Trophoblast cell (in vitro differentiated cells and primary cell): Measurements from ENCODE around the gene CASP10.

Source experiments
- DNase-seq, 2 donors: peaks; one replicate each; pipeline ENCODE4 v3.0.0-alpha.2; 2016
- H2AFZ ChIP-seq: 2 replicates; pipeline ENCODE4 v1.6.1; 2013; ENCODE audit warnings: low read length, moderate library complexity, mild to moderate bottlenecking; ENCODE audit not compliant: insufficient read depth, poor library complexity
- H2AK5ac ChIP-seq: 2 replicates; pipeline ENCODE4 v1.6.1; 2013; ENCODE audit warnings: mild to moderate bottlenecking, low read length
- H2BK120ac ChIP-seq: 2 replicates; pipeline ENCODE4 v1.6.1; 2013; ENCODE audit warnings: low read length, mild to moderate bottlenecking, moderate library complexity; ENCODE audit not compliant: insufficient read depth, poor library complexity
- H2BK12ac ChIP-seq: 2 replicates; pipeline ENCODE4 v1.6.1; 2013; ENCODE audit warnings: mild to moderate bottlenecking, low read length, moderate library complexity
- H2BK5ac ChIP-seq: 2 replicates; pipeline ENCODE4 v1.6.1; 2013; ENCODE audit warnings: low read length, low read depth, moderate library complexity, mild to moderate bottlenecking; ENCODE audit not compliant: poor library complexity
- H3K14ac ChIP-seq: 2 replicates; pipeline ENCODE4 v1.6.1; 2013; ENCODE audit warnings: mild to moderate bottlenecking, low read length
- H3K18ac ChIP-seq: 2 replicates; pipeline ENCODE4 v1.6.1; 2013; ENCODE audit warnings: mild to moderate bottlenecking, low read length
- H3K23ac ChIP-seq: 2 replicates; pipeline ENCODE4 v1.6.1; 2013; ENCODE audit warnings: low read length
- H3K27ac ChIP-seq: 2 replicates; pipeline ENCODE4 v1.5.1; 2013; ENCODE audit warnings: low read depth, mild to moderate bottlenecking, inconsistent platforms, low read length, moderate library complexity
- H3K27me3 ChIP-seq: 2 replicates; pipeline ENCODE4 v1.6.1; 2013; ENCODE audit warnings: inconsistent platforms, mild to moderate bottlenecking, low read length, moderate library complexity; ENCODE audit not compliant: insufficient read depth
- H3K36me3 ChIP-seq, 2 experiments: 1 replicate in 1 of 2; 2 replicates in 1 of 2; pipeline ENCODE4 v1.6.1; 2013; ENCODE audit warnings: low read length in 2 of 2, mild to moderate bottlenecking in 2 of 2, moderate library complexity in 1 of 2; ENCODE audit not compliant: insufficient read depth in 2 of 2, control insufficient read depth in 1 of 2
- H3K4ac ChIP-seq: 2 replicates; pipeline ENCODE4 v1.6.1; 2013; ENCODE audit warnings: low read depth, mild to moderate bottlenecking, low read length, moderate library complexity
- H3K4me1 ChIP-seq, 2 experiments: 1 replicate in 1 of 2; 2 replicates in 1 of 2; pipeline ENCODE4 v1.6.1; 2013; ENCODE audit warnings: low read length in 2 of 2, mild to moderate bottlenecking in 2 of 2, moderate library complexity in 1 of 2; ENCODE audit not compliant: insufficient read depth in 2 of 2, control insufficient read depth in 1 of 2
- H3K4me2 ChIP-seq: 2 replicates; pipeline ENCODE4 v1.6.1; 2013; ENCODE audit warnings: inconsistent platforms, mild to moderate bottlenecking, low read length, moderate library complexity
- H3K4me3 ChIP-seq: 2 replicates; pipeline ENCODE4 v1.5.1; 2013; ENCODE audit warnings: mild to moderate bottlenecking, low read depth, low read length, inconsistent platforms
- H3K79me1 ChIP-seq: one replicate; pipeline ENCODE4 v1.6.1; 2013; ENCODE audit warnings: low read length
- H3K79me2 ChIP-seq: 2 replicates; pipeline ENCODE4 v1.6.1; 2013; ENCODE audit warnings: low read length, mild to moderate bottlenecking; ENCODE audit not compliant: control insufficient read depth, insufficient read depth, poor library complexity
- H3K9ac ChIP-seq: 2 replicates; pipeline ENCODE4 v1.6.1; 2013; ENCODE audit warnings: mild to moderate bottlenecking, low read length
- H3K9me3 ChIP-seq: 2 replicates; pipeline ENCODE4 v1.6.1; 2013; ENCODE audit warnings: low read depth, mild to moderate bottlenecking, control low read depth, inconsistent platforms, low read length; ENCODE audit not compliant: insufficient read depth
- H4K12ac ChIP-seq: 2 replicates; pipeline ENCODE4 v1.6.1; 2013; ENCODE audit warnings: low read depth, mild to moderate bottlenecking, low read length, moderate library complexity
- H4K8ac ChIP-seq: 2 replicates; pipeline ENCODE4 v1.6.1; 2013; ENCODE audit warnings: low read depth, mild to moderate bottlenecking, low read length, moderate library complexity
- H4K91ac ChIP-seq: one replicate; pipeline ENCODE4 v1.6.1; 2013; ENCODE audit warnings: low read depth, mild to moderate bottlenecking, low read length, moderate library complexity
- WGBS: extraction: QIAGEN DNeasy Blood & Tissue Kit; methylation state at CpG from one replicate; pipeline ENCODE4 v1.1.7; 2013; ENCODE audit warnings: missing lambda C conversion rate; ENCODE audit not compliant: insufficient read length, insufficient coverage; ENCODE audit errors: extremely low coverage; 5-methylcytosine and 5-hydroxymethylcytosine counted together

The CASP10 gene

GRCh38 chr2:201172279-201172678, 10.7 kb upstream of the CASP10 start:
- Histone ChIP-seq H3K79me1 (no peaks in the 10 kb centered on the region), H4K91ac (no peak overlapping the region), H3K27ac (no peak overlapping the region), H3K36me3 (peaks cover 0 to under 1% of the 10 kb centered on the region in 2 experiments), H3K79me2 (no peaks in the 10 kb centered on the region), H3K4me3 (no peak overlapping the region), H2AK5ac (no peak overlapping the region), H3K4ac (no peak overlapping the region), H3K4me2 (no peak overlapping the region), H2BK5ac (no peak overlapping the region), H3K18ac (no peak overlapping the region), H3K4me1 (no peaks in the 10 kb centered on the region), H3K9me3 (no peaks in the 10 kb centered on the region), H2AFZ (no peak overlapping the region), H3K27me3 (no peaks in the 10 kb centered on the region), H4K8ac (no peak overlapping the region), H3K9ac (no peak overlapping the region), H4K12ac (no peak overlapping the region), H3K23ac (no peak overlapping the region), H2BK120ac (no peak overlapping the region), H3K14ac (no peak overlapping the region), H2BK12ac (no peak overlapping the region)
- peak in 1 of 2 donors; percentile 39 for DNase-seq
- no CpG with 5 or more reads among the region's 2 CpGs for WGBS

DNA sequence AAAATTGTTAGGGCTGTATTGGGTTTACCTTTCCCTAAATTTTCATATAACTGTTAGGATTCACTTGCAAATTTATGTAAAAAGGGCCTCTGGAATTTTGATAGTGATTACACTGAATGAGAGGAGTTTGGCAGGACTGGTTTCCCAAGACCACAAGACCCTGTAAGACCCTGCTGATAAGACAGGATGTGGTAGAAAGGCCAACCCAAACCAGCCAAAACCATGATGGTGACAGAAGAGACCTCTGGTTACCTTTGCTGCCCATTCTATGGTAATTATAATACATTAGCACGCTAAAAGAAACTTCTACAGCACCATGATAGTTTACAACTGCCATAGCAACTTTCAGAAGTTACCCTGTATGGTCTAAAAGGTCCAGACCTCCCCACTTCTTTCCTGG, 8.3 kb upstream of the CASP10 start:
- WGBS: no CpG with 5 or more reads among the region's 1 CpG
- no peak for DNase-seq
- H2BK5ac ChIP-seq: no peak overlapping the region

GRCh38 chr2:201176081-201176481, 6.9 kb upstream of the CASP10 start:
- no peaks in the 10 kb centered on the region for H3K27me3 ChIP-seq
- H3K36me3 ChIP-seq: no peaks in the 10 kb centered on the region
- no peak overlapping the region for H3K9ac ChIP-seq
- no peak overlapping the region for H3K4me3 ChIP-seq
- H3K79me2 ChIP-seq: no peaks in the 10 kb centered on the region
- H2AFZ ChIP-seq: no peak overlapping the region
- no peaks in the 10 kb centered on the region for H3K79me1 ChIP-seq
- H3K18ac ChIP-seq: no peak overlapping the region
- no peak overlapping the region for H2AK5ac ChIP-seq
- no peaks in the 10 kb centered on the region for H3K4me1 ChIP-seq
- no peak overlapping the region for H3K27ac ChIP-seq
- H3K23ac ChIP-seq: no peak overlapping the region
- no peak overlapping the region for H3K14ac ChIP-seq
- H3K4ac ChIP-seq: no peak overlapping the region
- H2BK120ac ChIP-seq: no peak overlapping the region
- no peak overlapping the region for H4K12ac ChIP-seq
- no peak for DNase-seq
- no peak overlapping the region for H4K91ac ChIP-seq
- no peak overlapping the region for H4K8ac ChIP-seq
- no peak overlapping the region for H2BK12ac ChIP-seq
- no peak overlapping the region for H2BK5ac ChIP-seq
- no CpG with 5 or more reads among the region's 6 CpGs for WGBS
- H3K9me3 ChIP-seq: peaks cover 9% of the 10 kb centered on the region
- H3K4me2 ChIP-seq: no peak overlapping the region

More for the DNA sequence above, 8.3 kb upstream of the CASP10 start:
- no peak overlapping the region for H3K14ac ChIP-seq
- no peak overlapping the region for H3K9ac ChIP-seq
- H3K9me3 ChIP-seq: peaks cover 9% of the 10 kb centered on the region
- H2AFZ ChIP-seq: no peak overlapping the region
- no peaks in the 10 kb centered on the region for H3K79me2 ChIP-seq
- no peak overlapping the region for H2BK120ac ChIP-seq
- H3K23ac ChIP-seq: no peak overlapping the region
- H3K4me2 ChIP-seq: no peak overlapping the region
- no peak overlapping the region for H2BK12ac ChIP-seq
- no peak overlapping the region for H4K91ac ChIP-seq
- no peaks in the 10 kb centered on the region for H3K4me1 ChIP-seq
- no peak overlapping the region for H4K8ac ChIP-seq
- no peak overlapping the region for H4K12ac ChIP-seq
- H3K36me3 ChIP-seq: no peaks in the 10 kb centered on the region
- H3K27ac ChIP-seq: no peak overlapping the region
- H3K27me3 ChIP-seq: no peaks in the 10 kb centered on the region
- H3K79me1 ChIP-seq: no peaks in the 10 kb centered on the region
- H3K4ac ChIP-seq: no peak overlapping the region
- H3K4me3 ChIP-seq: no peak overlapping the region
- no peak overlapping the region for H2AK5ac ChIP-seq
- no peak overlapping the region for H3K18ac ChIP-seq

GRCh38 chr2:201180010-201180409, 2.9 kb upstream of the CASP10 start:
- Histone ChIP-seq H3K79me2 (no peaks in the 10 kb centered on the region), H3K27ac (no peak overlapping the region), H2AFZ (no peak overlapping the region), H3K4me2 (no peak overlapping the region), H3K23ac (no peak overlapping the region), H2AK5ac (no peak overlapping the region), H2BK120ac (no peak overlapping the region), H3K79me1 (no peaks in the 10 kb centered on the region), H3K27me3 (no peaks in the 10 kb centered on the region), H4K8ac (no peak overlapping the region), H3K9me3 (peaks cover 9% of the 10 kb centered on the region), H2BK5ac (no peak overlapping the region), H3K4ac (no peak overlapping the region), H3K4me3 (no peak overlapping the region), H4K12ac (no peak overlapping the region), H3K4me1 (no peaks in the 10 kb centered on the region), H3K9ac (no peak overlapping the region), H3K36me3 (no peaks in the 10 kb centered on the region), H2BK12ac (no peak overlapping the region), H3K14ac (no peak overlapping the region), H4K91ac (no peak overlapping the region), H3K18ac (no peak overlapping the region)
- WGBS: no CpG with 5 or more reads among the region's 3 CpGs
- peak in 1 of 2 donors; percentile 28 for DNase-seq
